COLO668 (cell line): Measurements from ENCODE around the gene CEACAM4.
"Not testable (repeated sequence)": the region's sequence is repeated elsewhere in the genome, so short reads cannot be mapped to it uniquely, and the experiment has no call there.

Experiments used
- DNase-seq: peaks from one replicate; lab custom pipeline; 2025; ENCODE audit not compliant: unreplicated experiment; lab: John Stamatoyannopoulos, UW

CEACAM4 gene

GRCh38 chr19:41626877-41627276, at the start of gene CEACAM4:
TSS of gene CEACAM4 (minus strand) at chr19:41627074. CDS start at chr19:41626963, 111 bp downstream.
- DNase-seq: no peak

GRCh38 chr19:41671486-41671885, 44.6 kb upstream of the CEACAM4 start:
- DNase-seq: no peak

GRCh38 chr19:41670755-41671154, 43.9 kb upstream of the CEACAM4 start:
- DNase-seq: no peak

- DNase-seq: no peak
Observed at GRCh38 chr19:41668315-41668714, 41.4 kb upstream of the CEACAM4 start.

GRCh38 chr19:41666075-41666474, 39.2 kb upstream of the CEACAM4 start:
- DNase-seq: no peak

GRCh38 chr19:41657157-41657556, 30.3 kb upstream of the CEACAM4 start:
- peak; percentile 4 for DNase-seq

GRCh38 chr19:41656756-41657155, 29.9 kb upstream of the CEACAM4 start:
- DNase-seq: not testable (repeated sequence)

GRCh38 chr19:41652250-41652649, 25.4 kb upstream of the CEACAM4 start:
- no peak for DNase-seq

GRCh38 chr19:41649827-41650226, 23.0 kb upstream of the CEACAM4 start:
- no peak for DNase-seq

- DNase-seq: no peak
Observed at GRCh38 chr19:41646589-41647204, 19.8 kb upstream of the CEACAM4 start.

- peak; percentile 61 for DNase-seq
Observed at GRCh38 chr19:41641879-41642485, 15.1 kb upstream of the CEACAM4 start.

- DNase-seq: no peak
Observed at GRCh38 chr19:41638641-41639081, 11.8 kb upstream of the CEACAM4 start.

GRCh38 chr19:41637484-41637883, 10.6 kb upstream of the CEACAM4 start:
- DNase-seq: no peak

GRCh38 chr19:41627966-41628675, 1.2 kb upstream of the CEACAM4 start:
- no peak for DNase-seq

- DNase-seq: no peak
Observed at GRCh38 chr19:41626278-41626677, 596 bp downstream of the CEACAM4 start.

GRCh38 chr19:41624937-41625336, 1.9 kb downstream of the CEACAM4 start:
- DNase-seq: no peak

- no peak for DNase-seq
Observed at GRCh38 chr19:41624515-41624914, 2.4 kb downstream of the CEACAM4 start.

GRCh38 chr19:41623360-41623759, 3.5 kb downstream of the CEACAM4 start:
- no peak for DNase-seq

- DNase-seq: no peak
Observed at GRCh38 chr19:41621654-41622053, 5.2 kb downstream of the CEACAM4 start.

- no peak for DNase-seq
Observed at GRCh38 chr19:41621226-41621625, 5.6 kb downstream of the CEACAM4 start.

- no peak for DNase-seq
Observed at GRCh38 chr19:41620171-41620570, 6.7 kb downstream of the CEACAM4 start.

GRCh38 chr19:41619018-41619556, 7.8 kb downstream of the CEACAM4 start:
- no peak for DNase-seq
